ENCODE measurements around the gene FYCO1. TPM values are rescaled to one million over a fixed set of nuclear protein-coding genes. Genes with fewer than 3 reads are reported as not detected.

FYCO1 gene
- total and polyA plus RNA-seq, 2 of the 8 experiments (the other 6 are each of a cell fraction or from before 2014, with no cell fraction given), result 4.8 to 10.8 TPM

DNA sequence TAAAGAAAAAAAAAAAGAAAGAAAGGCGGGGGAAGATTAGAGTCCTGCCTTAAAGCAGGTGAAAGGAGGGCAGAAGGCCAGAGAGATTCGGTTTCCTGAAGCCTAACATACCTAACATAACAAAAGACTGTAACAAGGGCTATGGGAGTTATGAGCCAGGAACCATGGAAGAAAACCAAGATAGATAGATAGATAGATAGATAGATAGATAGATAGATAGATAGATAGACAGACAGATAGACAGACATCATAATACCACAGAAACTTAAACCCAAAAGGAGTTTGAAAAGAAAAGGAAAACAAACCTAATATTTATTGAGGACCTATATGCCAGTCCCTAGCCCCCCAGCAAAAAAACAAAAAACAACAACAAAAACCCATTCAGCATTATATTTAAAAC is 2.3 kb upstream of the FYCO1 start:
- H2BK12ac ChIP-seq (ENCODE audit: low read depth, low read length), result no peak overlapping the region
- H2BK5ac ChIP-seq (ENCODE audit: low read depth, low read length), result no peak overlapping the region
- no peak overlapping the region for H4K8ac ChIP-seq (ENCODE audit: extremely low read depth, insufficient read depth, low read length)
- H2BK20ac ChIP-seq (ENCODE audit: low read length), result no peak overlapping the region
- H3K79me2 ChIP-seq (ENCODE audit: control insufficient read depth in 1 of 2, insufficient read depth in 2 of 2, low read length in 2 of 2), result peaks cover 0 to 18% of the 10 kb centered on the region in 2 experiments; a peak in 2 of 4 replicates
- H3K14ac ChIP-seq (ENCODE audit: insufficient read length), result no peak overlapping the region
- no peak overlapping the region for H4K5ac ChIP-seq (ENCODE audit: insufficient read length, low read depth, low read length)
- H3K56ac ChIP-seq (replicated peaks; ENCODE audit: insufficient read length, low read depth, low read length), result no peak overlapping the region
- H3K79me1 ChIP-seq (ENCODE audit: low read depth, low read length), result peaks cover 5% of the 10 kb centered on the region; the same call in 1 of the 2 replicates
- H2BK120ac ChIP-seq (replicated peaks; ENCODE audit: low read depth, low read length), result no peak overlapping the region
- no peak overlapping the region for H3K18ac ChIP-seq (ENCODE audit: extremely low read depth, low read length)
- WGBS, 2 experiments (ENCODE audit: extremely low coverage in 1 of 2, insufficient coverage in 1 of 2, insufficient read length in 1 of 2, insufficient replicate concordance in 2 of 2, low coverage in 1 of 2, low lambda C conversion rate in 2 of 2, missing lambda C conversion rate in 1 of 2), result 53% methylated on average over 1 of the region's 2 CpGs; no CpG with 5 or more reads in 1 of the 2 experiments
- H3K27me3 ChIP-seq (replicated peaks in 1 of 4; ENCODE audit: control insufficient read depth in 3 of 4, extremely low read depth in 1 of 4, insufficient read depth in 3 of 4, low read length in 3 of 4), result peaks cover 0 to 7% (median 4%) of the 10 kb centered on the region in 4 experiments; a peak in 3 of 7 replicates
- no peaks in the 10 kb centered on the region for H3K36me3 ChIP-seq (ENCODE audit: control insufficient read depth in 2 of 4, insufficient read depth in 4 of 4, low read length in 3 of 4)
- H4K91ac ChIP-seq (replicated peaks; ENCODE audit: insufficient read length, low read length), result no peak overlapping the region
- H3K4ac ChIP-seq (replicated peaks; ENCODE audit: insufficient read length, low read depth, low read length), result no peak overlapping the region
- H2AFZ ChIP-seq (ENCODE audit: low read length), result no peak overlapping the region
- H3K4me3 ChIP-seq (ENCODE audit: extremely low read depth in 1 of 4, insufficient read depth in 2 of 4, low read depth in 3 of 4, low read length in 4 of 4), result no peak overlapping the region
- peaks cover 3 to 9% (median 7%) of the 10 kb centered on the region in 4 experiments for H3K4me1 ChIP-seq (replicated peaks in 1 of 4; ENCODE audit: control insufficient read depth in 3 of 4, insufficient read depth in 4 of 4, low read length in 3 of 4)
- H2BK15ac ChIP-seq (ENCODE audit: low read length), result no peak overlapping the region
- H3K9ac ChIP-seq (replicated peaks in 1 of 4; ENCODE audit: extremely low read depth in 1 of 4, low read depth in 3 of 4, low read length in 3 of 4), result no peak overlapping the region
- H3K9me3 ChIP-seq (ENCODE audit: insufficient read depth in 2 of 2, low read depth in 1 of 2, low read length in 1 of 2), result no peaks in the 10 kb centered on the region
- H3K4me2 ChIP-seq (ENCODE audit: insufficient read depth in 1 of 2, low read depth in 2 of 2, low read length in 2 of 2), result no peak overlapping the region
- no peak overlapping the region for H3K27ac ChIP-seq (ENCODE audit: low read depth, low read length)
- ChIA-PET CTCF (ENCODE audit: partially characterized antibody) (no interaction called here), POLR2A (ENCODE audit: partially characterized antibody) (no interaction called here)
- FAIRE-seq (no peak), DNase-seq (ENCODE audit: low read depth in 1 of 2, low spot score in 2 of 2) (no peak)
- no peak overlapping the region for H2AK5ac ChIP-seq (ENCODE audit: low read depth, low read length)
- H4K20me1 ChIP-seq (replicated peaks in 1 of 2; ENCODE audit: control insufficient read depth in 1 of 2, insufficient read depth in 2 of 2, low read length in 2 of 2), result no peaks in the 10 kb centered on the region
- peaks cover 2% of the 10 kb centered on the region; the same call in 1 of the 2 replicates for H3K23me2 ChIP-seq (ENCODE audit: low read depth, low read length)
- H3K23ac ChIP-seq (ENCODE audit: insufficient read length), result no peak overlapping the region
- TF ChIP-seq GABPA (IDR thresholded peaks at IDR 0.05; ENCODE audit: borderline replicate concordance, insufficient read depth, low read length) (no peak), SIN3A (conservative IDR thresholded peaks at IDR 0.05 in 1 of 2, IDR thresholded peaks at IDR 0.05 in 1 of 2; ENCODE audit: low read depth in 1 of 2, low read length in 2 of 2) (no peak)
- TF ChIP-seq, protein P1, sequence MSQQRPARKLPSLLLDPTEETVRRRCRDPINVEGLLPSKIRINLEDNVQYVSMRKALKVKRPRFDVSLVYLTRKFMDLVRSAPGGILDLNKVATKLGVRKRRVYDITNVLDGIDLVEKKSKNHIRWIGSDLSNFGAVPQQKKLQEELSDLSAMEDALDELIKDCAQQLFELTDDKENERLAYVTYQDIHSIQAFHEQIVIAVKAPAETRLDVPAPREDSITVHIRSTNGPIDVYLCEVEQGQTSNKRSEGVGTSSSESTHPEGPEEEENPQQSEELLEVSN (IDR thresholded peaks at IDR 0.05), result no peak
